K562 treated with DMSO at 1 percent for 24 hours (cell line): ENCODE measurements around the gene RPL9. TPM values are rescaled to one million over a fixed set of nuclear protein-coding genes. Genes with fewer than 3 reads are reported as not detected.

Source experiments
- total RNA-seq: library from RNA; unstranded; fragments of 300-600 nt; gene quantifications from 2 replicates; pipeline ENCODE4 v1.2.3, GENCODE V29; 2022; ENCODE audit warnings: low read depth; ENCODE audit not compliant: insufficient read depth

RPL9 gene
- 2,269 and 2,426 TPM in 2 replicates for total RNA-seq

GRCh38 chr4:39458505-39459300 lies at the start of gene RPL9, which contains the start of gene LIAS:
RPL9 (minus strand) TSS chr4:39458922; CDS start chr4:39458439, 483 bp downstream.
LIAS (plus strand) TSS chr4:39459056; CDS start chr4:39459118, 62 bp downstream.

DNA sequence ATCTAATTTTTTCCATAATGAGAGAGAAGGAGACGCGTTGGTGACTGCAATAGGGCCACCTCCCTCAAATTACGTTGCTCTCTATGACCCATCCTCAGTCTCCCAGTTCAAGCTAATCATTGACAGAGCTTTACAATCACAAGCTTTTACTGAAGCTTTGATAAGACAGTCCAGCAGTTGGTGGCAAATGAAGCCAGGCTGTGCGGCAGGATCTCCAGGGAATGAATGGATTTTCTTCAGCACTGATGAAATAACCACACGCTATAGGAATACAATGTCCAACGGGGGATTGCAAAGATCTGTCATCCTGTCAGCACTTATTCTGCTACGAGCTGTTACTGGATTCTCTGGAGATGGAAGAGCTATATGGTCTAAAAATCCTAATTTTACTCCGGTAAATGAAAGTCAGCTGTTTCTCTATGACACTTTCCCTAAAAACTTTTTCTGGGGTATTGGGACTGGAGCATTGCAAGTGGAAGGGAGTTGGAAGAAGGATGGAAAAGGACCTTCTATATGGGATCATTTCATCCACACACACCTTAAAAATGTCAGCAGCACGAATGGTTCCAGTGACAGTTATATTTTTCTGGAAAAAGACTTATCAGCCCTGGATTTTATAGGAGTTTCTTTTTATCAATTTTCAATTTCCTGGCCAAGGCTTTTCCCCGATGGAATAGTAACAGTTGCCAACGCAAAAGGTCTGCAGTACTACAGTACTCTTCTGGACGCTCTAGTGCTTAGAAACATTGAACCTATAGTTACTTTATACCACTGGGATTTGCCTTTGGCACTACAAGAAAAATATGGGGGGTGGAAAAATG lies 51.7 kb downstream of the RPL9 start, which contains the start of gene KLB:
TSS of gene KLB (plus strand) at position 168 of the 821 bp plus-strand sequence. CDS start at position 188, 20 bp downstream.

Other genes with a start within 250 kb of the RPL9 start
- gene RFC1, start 92.6 kb downstream of the RPL9 start, total RNA-seq: 34.5 and 45.0 TPM in 2 replicates
- not detected in 2 replicates for gene KLB, start 52.0 kb downstream of the RPL9 start, total RNA-seq
- 12.2 and 12.3 TPM in 2 replicates for gene LIAS, start 134 bp upstream of the RPL9 start, total RNA-seq
- gene UGDH, start 68.5 kb upstream of the RPL9 start, total RNA-seq: 10.2 and 11.5 TPM in 2 replicates
- 7.9 and 16.1 TPM in 2 replicates for gene SMIM14, start 179.9 kb upstream of the RPL9 start, total RNA-seq
- 28.7 and 36.7 TPM in 2 replicates for gene UBE2K, start 239.2 kb upstream of the RPL9 start, total RNA-seq